DND-41 (cell line): ENCODE data around the gene MIP.

ENCODE experiments used
- ATAC-seq: fragments of 200-7000 bp; cut with Tn5 transposase; 3 replicates; pipeline ENCODE4 v1.9.1; 2021; ENCODE audit warnings: low read depth; ENCODE audit not compliant: insufficient read depth
- DNase-seq: peaks from one replicate; pipeline ENCODE4 v3.0.0-alpha.2; 2020
- H2AFZ ChIP-seq: 2 replicates; pipeline ENCODE4 v1.6.0; 2012; ENCODE audit warnings: low read depth, low read length
- H3K27ac ChIP-seq: 2 replicates; pipeline ENCODE4 v1.5.1; 2012; ENCODE audit warnings: low read length, inconsistent platforms
- H3K27me3 ChIP-seq: fragments of 200-600 bp; sonication (generic); 2 replicates; pipeline ENCODE4 v1.6.0; 2012; ENCODE audit warnings: low read length, mild to moderate bottlenecking, inconsistent platforms; ENCODE audit not compliant: insufficient read depth, poor library complexity
- H3K36me3 ChIP-seq: 2 replicates; pipeline ENCODE4 v1.5.1; 2012; ENCODE audit warnings: low read length, inconsistent platforms; ENCODE audit not compliant: insufficient read depth
- H3K4me1 ChIP-seq: 2 replicates; pipeline ENCODE4 v1.5.1; 2012; ENCODE audit warnings: mild to moderate bottlenecking, low read length; ENCODE audit not compliant: insufficient read depth
- H3K4me2 ChIP-seq: 2 replicates; pipeline ENCODE4 v1.6.0; 2012; ENCODE audit warnings: mild to moderate bottlenecking, moderate library complexity, low read length, inconsistent platforms; ENCODE audit not compliant: insufficient read depth
- H3K4me3 ChIP-seq, 2 experiments: fragments of 200-600 bp in 1 of 2; shearing (Covaris generic) in 1 of 2; 2 replicates each; pipeline ENCODE4 v1.5.1; 2012 to 2016; ENCODE audit warnings: inconsistent platforms in 2 of 2, low read length in 2 of 2, mild to moderate bottlenecking in 2 of 2, low read depth in 1 of 2, moderate library complexity in 1 of 2
- H3K79me2 ChIP-seq: 2 replicates; pipeline ENCODE4 v1.6.0; 2012; ENCODE audit warnings: low read length, inconsistent platforms; ENCODE audit not compliant: insufficient read depth
- H3K9ac ChIP-seq: 2 replicates; pipeline ENCODE4 v1.6.0; 2012; ENCODE audit warnings: low read depth, mild to moderate bottlenecking, inconsistent platforms, low read length, moderate library complexity
- H3K9me3 ChIP-seq: 2 replicates; pipeline ENCODE4 v1.5.1; 2012; ENCODE audit warnings: low read length, moderate library complexity, mild to moderate bottlenecking, inconsistent platforms; ENCODE audit not compliant: insufficient read depth, severe bottlenecking
- H4K20me1 ChIP-seq: 2 replicates; pipeline ENCODE4 v1.6.0; 2012; ENCODE audit warnings: low read length; ENCODE audit not compliant: insufficient read depth
- CTCF ChIP-seq: IDR thresholded peaks from 2 replicates; pipeline ENCODE4 v1.5.1; 2012; ENCODE audit warnings: borderline replicate concordance, low read length, moderate library complexity, mild to moderate bottlenecking; ENCODE audit not compliant: poor library complexity, severe bottlenecking; ENCODE audit errors: extremely low read depth
- EZH2 ChIP-seq: IDR thresholded peaks from 3 replicates; pipeline ENCODE4 v1.6.1; 2012; ENCODE audit warnings: borderline replicate concordance, low read depth, mild to moderate bottlenecking, moderate library complexity, low read length, inconsistent platforms; ENCODE audit not compliant: severe bottlenecking

MIP gene

GRCh38 chr12:56474389-56474788, 19.9 kb upstream of the MIP start:
- Histone ChIP-seq H3K27ac (no peak overlapping the region), H3K27me3 (no peaks in the 10 kb centered on the region), H3K36me3 (peaks cover 18% of the 10 kb centered on the region), H3K9ac (no peak overlapping the region), H3K4me2 (no peak overlapping the region), H3K4me1 (peaks cover 19% of the 10 kb centered on the region), H4K20me1 (peaks cover 5% of the 10 kb centered on the region; the same call in 1 of the 2 replicates), H3K4me3 (no peak overlapping the region), H3K79me2 (peaks cover 28% of the 10 kb centered on the region), H3K9me3 (no peaks in the 10 kb centered on the region), H2AFZ (no peak overlapping the region)
- no peak; the same call in 2 of the 3 replicates for ATAC-seq
- no peak for TF ChIP-seq EZH2
- TF ChIP-seq CTCF, result no peak
- DNase-seq, result no peak

GRCh38 chr12:56469007-56469930, 14.8 kb upstream of the MIP start:
- H3K9ac ChIP-seq, result peak overlapping the region; percentile 96
- peaks cover 38% of the 10 kb centered on the region for H3K79me2 ChIP-seq
- H3K4me2 ChIP-seq, result peak overlapping the region; percentile 99
- TF ChIP-seq CTCF (no peak), EZH2 (no peak)
- no peaks in the 10 kb centered on the region for H4K20me1 ChIP-seq
- 0 out of 3 replicates have a peak, but pooled peaks have one; percentile 6 for ATAC-seq
- peak overlapping the region; percentile 95 for H3K27ac ChIP-seq
- peak; percentile 30 for DNase-seq
- H3K27me3 ChIP-seq, result no peaks in the 10 kb centered on the region
- peak overlapping the region; percentile 100 for H2AFZ ChIP-seq
- H3K36me3 ChIP-seq, result peaks cover 25% of the 10 kb centered on the region
- no peaks in the 10 kb centered on the region for H3K9me3 ChIP-seq
- H3K4me1 ChIP-seq, result peaks cover 36% of the 10 kb centered on the region
- H3K4me3 ChIP-seq, result peak overlapping the region; percentile 91 to 97

- Histone ChIP-seq H4K20me1 (no peaks in the 10 kb centered on the region), H3K9me3 (no peaks in the 10 kb centered on the region), H3K79me2 (peaks cover 38% of the 10 kb centered on the region), H3K4me1 (peaks cover 40% of the 10 kb centered on the region), H3K4me3 (peak within 1 kb of the TSS; percentile 91 to 97), H3K27me3 (no peaks in the 10 kb centered on the region), H3K36me3 (peaks cover 22% of the 10 kb centered on the region), H3K4me2 (peak within 1 kb of the TSS; percentile 99), H2AFZ (peak within 1 kb of the TSS; percentile 100), H3K27ac (peak within 1 kb of the TSS; percentile 95), H3K9ac (peak within 1 kb of the TSS; percentile 96)
- TF ChIP-seq EZH2 (no peak), CTCF (peak; percentile 70)
- DNase-seq (peak; percentile 94), ATAC-seq (peak; percentile 89)
Observed at GRCh38 chr12:56468216-56469006, 14.0 kb upstream of the MIP start, which contains the start of gene SPRYD4. SPRYD4 (plus strand) TSS chr12:56468578; CDS start chr12:56468592, 14 bp downstream.
